ENCODE measurements around the gene RELCH.

DNA sequence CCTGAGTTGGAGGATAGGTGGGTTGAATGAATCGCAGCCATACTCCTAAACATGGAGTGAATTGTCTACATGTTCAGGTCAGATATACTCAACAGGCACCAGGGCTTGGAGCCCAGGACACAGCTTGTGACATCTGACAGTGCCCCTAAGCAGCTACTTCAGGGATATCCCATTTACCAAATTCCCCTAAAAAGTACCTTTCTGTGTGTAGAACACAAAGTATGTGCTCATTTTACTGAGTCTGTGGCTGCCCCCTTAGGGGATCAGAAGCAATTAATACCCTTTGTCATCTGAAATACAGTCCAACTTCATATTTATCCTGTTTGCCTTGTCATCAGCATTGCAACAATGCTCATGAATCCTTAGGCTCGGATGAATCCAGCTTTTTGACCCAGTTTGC is 158.9 kb downstream of the RELCH start:
- TF ChIP-seq, protein P1, sequence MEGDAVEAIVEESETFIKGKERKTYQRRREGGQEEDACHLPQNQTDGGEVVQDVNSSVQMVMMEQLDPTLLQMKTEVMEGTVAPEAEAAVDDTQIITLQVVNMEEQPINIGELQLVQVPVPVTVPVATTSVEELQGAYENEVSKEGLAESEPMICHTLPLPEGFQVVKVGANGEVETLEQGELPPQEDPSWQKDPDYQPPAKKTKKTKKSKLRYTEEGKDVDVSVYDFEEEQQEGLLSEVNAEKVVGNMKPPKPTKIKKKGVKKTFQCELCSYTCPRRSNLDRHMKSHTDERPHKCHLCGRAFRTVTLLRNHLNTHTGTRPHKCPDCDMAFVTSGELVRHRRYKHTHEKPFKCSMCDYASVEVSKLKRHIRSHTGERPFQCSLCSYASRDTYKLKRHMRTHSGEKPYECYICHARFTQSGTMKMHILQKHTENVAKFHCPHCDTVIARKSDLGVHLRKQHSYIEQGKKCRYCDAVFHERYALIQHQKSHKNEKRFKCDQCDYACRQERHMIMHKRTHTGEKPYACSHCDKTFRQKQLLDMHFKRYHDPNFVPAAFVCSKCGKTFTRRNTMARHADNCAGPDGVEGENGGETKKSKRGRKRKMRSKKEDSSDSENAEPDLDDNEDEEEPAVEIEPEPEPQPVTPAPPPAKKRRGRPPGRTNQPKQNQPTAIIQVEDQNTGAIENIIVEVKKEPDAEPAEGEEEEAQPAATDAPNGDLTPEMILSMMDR (IDR thresholded peaks at IDR 0.05) = no peak
- TF ChIP-seq POLR2A (IDR thresholded peaks at IDR 0.05) = no peak

All from uterus (tissue), 2 donors.